ENCODE data around the gene RNF220. TPM values are rescaled to one million over a fixed set of nuclear protein-coding genes. Genes with fewer than 3 reads are reported as not detected.

The RNF220 gene
- total RNA-seq, 4 donors from 2014 or later, result 54.2 to 94.0 (median 88.8) TPM

DNA sequence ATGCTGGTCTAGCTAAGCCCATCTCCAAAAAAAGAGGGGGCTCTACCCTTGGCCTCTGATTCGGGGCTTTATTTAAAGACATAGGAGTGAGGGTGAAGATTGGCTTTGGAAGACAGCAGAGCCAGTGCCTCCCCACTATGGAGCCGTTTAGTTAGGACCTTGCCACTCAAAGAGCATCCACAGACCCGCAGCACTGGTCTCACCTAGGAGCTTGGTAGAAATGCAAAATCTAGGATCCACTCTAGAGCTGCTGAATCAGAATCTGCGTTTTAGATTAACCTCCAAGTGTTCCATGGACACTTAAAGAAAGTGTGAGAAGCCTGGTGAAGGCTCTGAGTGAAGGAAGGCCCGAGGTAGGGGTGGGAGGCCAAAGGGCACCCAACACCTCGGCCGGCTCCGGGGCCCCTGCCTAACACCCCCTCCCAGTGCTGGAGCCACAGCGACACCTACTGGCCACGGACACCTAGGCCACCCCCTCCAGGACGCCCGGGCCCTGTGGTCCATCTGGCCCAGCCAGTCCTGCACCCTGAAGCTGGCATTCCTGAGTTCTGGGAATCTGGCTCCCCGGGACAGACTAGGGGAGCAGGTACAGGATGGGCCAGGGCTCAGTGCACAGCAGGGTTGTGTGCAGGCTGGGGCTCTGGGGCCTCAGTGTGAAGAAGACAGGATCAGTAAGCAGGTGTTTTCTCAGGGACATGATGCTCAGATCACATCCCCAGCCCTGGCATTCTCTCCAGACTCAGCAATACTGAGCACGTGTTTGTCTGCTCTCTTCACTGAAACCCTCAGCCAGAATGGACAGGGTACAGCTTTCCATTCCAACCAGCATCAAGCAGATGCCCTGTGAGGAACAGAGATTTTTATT, 190.0 kb downstream of the RNF220 start:
- TF ChIP-seq CTCF (IDR thresholded peaks at IDR 0.05), result peak in 2 of 3 donors; percentile 54 to 90
- ATAC-seq (ENCODE audit: low FRiP score) (peak; percentile 81), DNase-seq (ENCODE audit: low spot score) (peak; percentile 88)

- no peak for DNase-seq (ENCODE audit: low spot score)
- no peak for ATAC-seq (ENCODE audit: low FRiP score)
- no peak for TF ChIP-seq CTCF (IDR thresholded peaks at IDR 0.05)
Measured at GRCh38 chr1:44596511-44596910, 191.5 kb downstream of the RNF220 start.

DNA sequence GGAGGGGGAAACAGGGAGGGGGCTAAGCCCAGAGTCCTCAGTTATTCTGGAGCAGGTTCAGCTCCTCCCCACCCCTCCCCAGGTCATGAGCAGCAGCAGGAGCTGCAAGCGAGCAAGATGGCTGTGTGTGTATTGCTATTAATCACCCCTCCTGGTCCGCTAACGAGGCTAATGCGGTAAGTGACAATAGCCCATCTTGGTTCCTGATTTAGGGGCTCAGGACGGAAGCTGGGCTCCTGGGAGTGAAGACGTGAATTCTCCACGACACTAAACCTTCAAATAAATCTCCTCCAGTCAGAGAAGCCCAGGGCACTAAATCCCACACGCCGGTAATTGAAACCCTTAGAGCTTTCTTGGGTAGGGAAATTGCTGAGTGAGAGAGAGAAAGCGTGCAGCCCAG, 193.1 kb downstream of the RNF220 start:
- no peak for DNase-seq (ENCODE audit: low spot score)
- ATAC-seq (ENCODE audit: low FRiP score), result no peak

GRCh38 chr1:44602634-44603628, 197.9 kb downstream of the RNF220 start:
- no peak for ATAC-seq (ENCODE audit: low FRiP score)
- no peak for TF ChIP-seq CTCF (IDR thresholded peaks at IDR 0.05)
- DNase-seq (ENCODE audit: low spot score), result no peak

More for the DNA sequence above, 193.1 kb downstream of the RNF220 start:
- no peak for TF ChIP-seq CTCF (IDR thresholded peaks at IDR 0.05)

GRCh38 chr1:44603718-44604117, 198.7 kb downstream of the RNF220 start:
- no peak for TF ChIP-seq CTCF (IDR thresholded peaks at IDR 0.05)
- ATAC-seq (ENCODE audit: low FRiP score) (no peak), DNase-seq (ENCODE audit: low spot score) (no peak)

- no peak for ATAC-seq (ENCODE audit: low FRiP score)
- no peak for DNase-seq (ENCODE audit: low spot score)
- no peak for TF ChIP-seq CTCF (IDR thresholded peaks at IDR 0.05)
Measured at GRCh38 chr1:44604157-44604955, 199.3 kb downstream of the RNF220 start.

All from omental fat pad (tissue), 4 donors.